Measurements from ENCODE around the gene SLC6A6.

Gene SLC6A6

GRCh38 chr3:14460342-14461005 is 58.1 kb downstream of the SLC6A6 start:
- no peak overlapping the region for H2BK120ac ChIP-seq (ENCODE audit: low read depth, low read length)
- no peak overlapping the region for H3K18ac ChIP-seq (ENCODE audit: low read length)
- H3K4me1 ChIP-seq (ENCODE audit: control insufficient read depth, low read depth, low read length) = peaks cover 5% of the 10 kb centered on the region
- H3K27ac ChIP-seq (ENCODE audit: low read depth, low read length) = no peak overlapping the region
- H3K4me2 ChIP-seq (ENCODE audit: low read length) = no peak overlapping the region
- no peak overlapping the region for H4K8ac ChIP-seq (ENCODE audit: low read depth, low read length)
- no peak overlapping the region for H3K23ac ChIP-seq (ENCODE audit: low read length)
- H4K5ac ChIP-seq (ENCODE audit: low read length) = no peak overlapping the region
- no peak for DNase-seq
- H3K4ac ChIP-seq (ENCODE audit: low read depth, low read length) = no peak overlapping the region
- H3K27me3 ChIP-seq (ENCODE audit: insufficient read depth, low read length, poor library complexity) = no peaks in the 10 kb centered on the region
- H3K56ac ChIP-seq (ENCODE audit: low read length) = no peak overlapping the region
- no peaks in the 10 kb centered on the region for H3K79me1 ChIP-seq (ENCODE audit: low read length)
- peaks cover 12% of the 10 kb centered on the region for H3K36me3 ChIP-seq (ENCODE audit: control insufficient read depth, insufficient read depth, low read length)
- WGBS (ENCODE audit: extremely low coverage, insufficient coverage, low lambda C conversion rate) = no CpG with 5 or more reads among the region's 9 CpGs
- H3K4me3 ChIP-seq (ENCODE audit: low read length) = no peak overlapping the region
- H3K9ac ChIP-seq (ENCODE audit: low read length) = no peak overlapping the region
- no peak overlapping the region for H2BK5ac ChIP-seq (ENCODE audit: low read length)
- H3K79me2 ChIP-seq (ENCODE audit: control insufficient read depth, insufficient read depth, low read length) = no peaks in the 10 kb centered on the region
- no peak overlapping the region for H2BK15ac ChIP-seq (replicated peaks; ENCODE audit: low read depth)
- H2AK5ac ChIP-seq (ENCODE audit: low read length) = no peak overlapping the region

GRCh38 chr3:14461006-14461747 is 58.8 kb downstream of the SLC6A6 start:
- Histone ChIP-seq H2BK5ac (ENCODE audit: low read length) (no peak overlapping the region), H3K4me3 (ENCODE audit: low read length) (no peak overlapping the region), H3K27me3 (ENCODE audit: insufficient read depth, low read length, poor library complexity) (no peaks in the 10 kb centered on the region), H2BK120ac (ENCODE audit: low read depth, low read length) (no peak overlapping the region), H3K4me1 (ENCODE audit: control insufficient read depth, low read depth, low read length) (peaks cover 5% of the 10 kb centered on the region), H3K4ac (ENCODE audit: low read depth, low read length) (no peak overlapping the region), H3K23ac (ENCODE audit: low read length) (no peak overlapping the region), H4K5ac (ENCODE audit: low read length) (no peak overlapping the region), H3K36me3 (ENCODE audit: control insufficient read depth, insufficient read depth, low read length) (peaks cover 12% of the 10 kb centered on the region), H2AK5ac (ENCODE audit: low read length) (no peak overlapping the region), H3K79me1 (ENCODE audit: low read length) (no peaks in the 10 kb centered on the region), H4K8ac (ENCODE audit: low read depth, low read length) (no peak overlapping the region), H3K4me2 (ENCODE audit: low read length) (no peak overlapping the region), H2BK15ac (replicated peaks; ENCODE audit: low read depth) (no peak overlapping the region), H3K56ac (ENCODE audit: low read length) (peak overlapping the region; percentile 6), H3K79me2 (ENCODE audit: control insufficient read depth, insufficient read depth, low read length) (no peaks in the 10 kb centered on the region), H3K18ac (ENCODE audit: low read length) (no peak overlapping the region), H3K9ac (ENCODE audit: low read length) (no peak overlapping the region), H3K27ac (ENCODE audit: low read depth, low read length) (no peak overlapping the region)
- WGBS (ENCODE audit: extremely low coverage, insufficient coverage, low lambda C conversion rate) = no CpG with 5 or more reads among the region's 13 CpGs
- no peak for DNase-seq

GRCh38 chr3:14461748-14462324 is 59.4 kb downstream of the SLC6A6 start:
- H2BK5ac ChIP-seq (ENCODE audit: low read length) = no peak overlapping the region
- H3K79me2 ChIP-seq (ENCODE audit: control insufficient read depth, insufficient read depth, low read length) = no peaks in the 10 kb centered on the region
- no peak overlapping the region for H2AK5ac ChIP-seq (ENCODE audit: low read length)
- peak overlapping the region; percentile 26 for H3K27ac ChIP-seq (ENCODE audit: low read depth, low read length)
- H2BK15ac ChIP-seq (replicated peaks; ENCODE audit: low read depth) = no peak overlapping the region
- no peak overlapping the region for H3K4ac ChIP-seq (ENCODE audit: low read depth, low read length)
- peaks cover 5% of the 10 kb centered on the region for H3K4me1 ChIP-seq (ENCODE audit: control insufficient read depth, low read depth, low read length)
- peaks cover 10% of the 10 kb centered on the region for H3K36me3 ChIP-seq (ENCODE audit: control insufficient read depth, insufficient read depth, low read length)
- peak overlapping the region; percentile 53 for H3K56ac ChIP-seq (ENCODE audit: low read length)
- H2BK120ac ChIP-seq (ENCODE audit: low read depth, low read length) = no peak overlapping the region
- H4K5ac ChIP-seq (ENCODE audit: low read length) = no peak overlapping the region
- H3K4me3 ChIP-seq (ENCODE audit: low read length) = no peak overlapping the region
- no CpG with 5 or more reads among the region's 8 CpGs for WGBS (ENCODE audit: extremely low coverage, insufficient coverage, low lambda C conversion rate)
- no peak overlapping the region for H4K8ac ChIP-seq (ENCODE audit: low read depth, low read length)
- no peaks in the 10 kb centered on the region for H3K27me3 ChIP-seq (ENCODE audit: insufficient read depth, low read length, poor library complexity)
- peak; percentile 76 for DNase-seq
- H3K79me1 ChIP-seq (ENCODE audit: low read length) = no peaks in the 10 kb centered on the region
- H3K4me2 ChIP-seq (ENCODE audit: low read length) = no peak overlapping the region
- H3K9ac ChIP-seq (ENCODE audit: low read length) = no peak overlapping the region
- H3K23ac ChIP-seq (ENCODE audit: low read length) = no peak overlapping the region
- no peak overlapping the region for H3K18ac ChIP-seq (ENCODE audit: low read length)

GRCh38 chr3:14462738-14463137 is 60.3 kb downstream of the SLC6A6 start:
- Histone ChIP-seq H3K4me1 (ENCODE audit: control insufficient read depth, low read depth, low read length) (peaks cover 5% of the 10 kb centered on the region), H3K27ac (ENCODE audit: low read depth, low read length) (peak overlapping the region; percentile 49), H4K8ac (ENCODE audit: low read depth, low read length) (no peak overlapping the region), H2BK5ac (ENCODE audit: low read length) (peak overlapping the region; percentile 6), H3K9ac (ENCODE audit: low read length) (peak overlapping the region; percentile 30), H4K5ac (ENCODE audit: low read length) (no peak overlapping the region), H3K27me3 (ENCODE audit: insufficient read depth, low read length, poor library complexity) (no peaks in the 10 kb centered on the region), H3K56ac (ENCODE audit: low read length) (peak overlapping the region; percentile 53), H3K4me3 (ENCODE audit: low read length) (no peak overlapping the region), H2AK5ac (ENCODE audit: low read length) (no peak overlapping the region), H3K4ac (ENCODE audit: low read depth, low read length) (no peak overlapping the region), H3K23ac (ENCODE audit: low read length) (no peak overlapping the region), H3K4me2 (ENCODE audit: low read length) (no peak overlapping the region), H3K79me1 (ENCODE audit: low read length) (no peaks in the 10 kb centered on the region), H2BK15ac (replicated peaks; ENCODE audit: low read depth) (no peak overlapping the region), H3K79me2 (ENCODE audit: control insufficient read depth, insufficient read depth, low read length) (no peaks in the 10 kb centered on the region), H3K18ac (ENCODE audit: low read length) (no peak overlapping the region), H3K36me3 (ENCODE audit: control insufficient read depth, insufficient read depth, low read length) (peaks cover 10% of the 10 kb centered on the region), H2BK120ac (ENCODE audit: low read depth, low read length) (no peak overlapping the region)
- DNase-seq = no peak
- no CpG with 5 or more reads among the region's 9 CpGs for WGBS (ENCODE audit: extremely low coverage, insufficient coverage, low lambda C conversion rate)

GRCh38 chr3:14463330-14464140 is 61.1 kb downstream of the SLC6A6 start:
- Histone ChIP-seq H3K18ac (ENCODE audit: low read length) (no peak overlapping the region), H3K4ac (ENCODE audit: low read depth, low read length) (no peak overlapping the region), H3K4me2 (ENCODE audit: low read length) (no peak overlapping the region), H3K4me3 (ENCODE audit: low read length) (no peak overlapping the region), H4K8ac (ENCODE audit: low read depth, low read length) (no peak overlapping the region), H3K27ac (ENCODE audit: low read depth, low read length) (peak overlapping the region; percentile 4), H2BK120ac (ENCODE audit: low read depth, low read length) (no peak overlapping the region), H3K23ac (ENCODE audit: low read length) (no peak overlapping the region), H3K56ac (ENCODE audit: low read length) (peak overlapping the region; percentile 74), H3K36me3 (ENCODE audit: control insufficient read depth, insufficient read depth, low read length) (peaks cover 11% of the 10 kb centered on the region), H3K27me3 (ENCODE audit: insufficient read depth, low read length, poor library complexity) (no peaks in the 10 kb centered on the region), H3K79me2 (ENCODE audit: control insufficient read depth, insufficient read depth, low read length) (no peaks in the 10 kb centered on the region), H4K5ac (ENCODE audit: low read length) (no peak overlapping the region), H3K9ac (ENCODE audit: low read length) (no peak overlapping the region), H3K79me1 (ENCODE audit: low read length) (no peaks in the 10 kb centered on the region), H2BK5ac (ENCODE audit: low read length) (peak overlapping the region; percentile 17), H3K4me1 (ENCODE audit: control insufficient read depth, low read depth, low read length) (peaks cover 3% of the 10 kb centered on the region), H2AK5ac (ENCODE audit: low read length) (no peak overlapping the region), H2BK15ac (replicated peaks; ENCODE audit: low read depth) (no peak overlapping the region)
- peak; percentile 70 for DNase-seq
- no CpG with 5 or more reads among the region's 26 CpGs for WGBS (ENCODE audit: extremely low coverage, insufficient coverage, low lambda C conversion rate)
